ENCODE measurements around the gene PSG3.
A peak's percentile ranks its signal among the peaks of the same experiment; 100 is the strongest.
"Not testable (repeated sequence)": the region's sequence is repeated elsewhere in the genome, so short reads cannot be mapped to it uniquely, and the experiment has no call there.

The PSG3 gene

DNA sequence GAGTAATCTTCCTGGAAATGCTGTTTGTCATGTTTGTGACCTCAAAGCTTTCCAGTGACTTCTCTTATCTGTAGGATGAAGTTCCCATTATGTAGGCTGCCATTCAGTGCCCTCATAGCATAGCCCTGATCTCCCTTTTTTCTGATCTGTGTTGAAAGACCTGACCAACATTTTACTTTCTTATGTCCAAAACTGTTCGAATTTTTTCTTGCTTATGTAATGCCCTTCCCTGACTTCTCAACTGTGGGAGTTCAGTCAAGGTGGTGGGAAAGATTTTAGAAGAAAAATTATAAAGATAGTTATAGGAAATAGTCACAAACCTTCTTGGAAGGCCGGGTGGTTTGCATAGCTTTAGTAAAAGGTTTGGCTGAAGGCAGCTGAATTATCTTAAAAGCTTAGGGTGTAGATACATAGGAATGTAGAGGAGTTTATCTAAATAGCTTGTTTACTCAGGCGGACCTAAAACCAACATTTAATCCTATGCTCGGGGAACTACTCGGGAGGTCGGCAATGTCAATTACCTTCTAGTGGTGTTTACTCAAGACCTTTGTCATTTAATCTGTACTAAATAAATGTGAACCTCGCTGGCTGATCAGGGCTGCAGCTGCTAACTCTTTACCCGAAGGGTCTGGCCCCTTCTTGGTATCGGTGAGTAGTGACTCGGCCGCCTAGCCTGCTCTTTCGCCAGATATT is 44.3 kb downstream of the PSG3 start:
- no peak for DNase-seq (ENCODE audit: low read depth in 2 of 2)

DNA sequence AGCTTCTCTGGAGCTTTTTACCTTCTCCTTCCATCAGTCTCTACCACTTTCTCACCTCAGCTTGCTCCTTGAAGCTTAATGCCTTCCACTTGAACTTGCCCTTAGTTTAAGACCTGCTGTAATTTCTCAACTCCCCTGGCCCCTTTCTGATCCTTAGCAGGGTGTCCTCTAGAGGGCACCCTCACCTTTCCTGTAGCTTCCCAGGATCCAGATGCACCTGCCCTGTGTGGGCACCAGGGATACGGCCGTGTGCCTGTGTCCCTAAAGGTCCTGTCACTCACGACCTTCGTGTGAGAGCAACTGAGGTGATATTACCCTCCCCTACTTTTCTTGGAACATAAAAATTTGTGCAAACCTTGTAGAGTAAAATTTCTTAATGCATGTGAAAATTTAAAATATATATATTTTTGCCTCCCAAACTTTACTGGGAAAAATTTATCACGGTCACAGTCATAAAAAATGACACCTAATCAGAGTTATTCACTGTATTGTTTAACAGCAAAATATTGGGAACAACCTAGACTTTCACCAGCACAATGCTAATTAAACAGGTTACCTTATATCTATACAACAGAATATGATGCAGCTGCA is 46.4 kb downstream of the PSG3 start:
- no peak for DNase-seq (ENCODE audit: low read depth in 2 of 2)

DNA sequence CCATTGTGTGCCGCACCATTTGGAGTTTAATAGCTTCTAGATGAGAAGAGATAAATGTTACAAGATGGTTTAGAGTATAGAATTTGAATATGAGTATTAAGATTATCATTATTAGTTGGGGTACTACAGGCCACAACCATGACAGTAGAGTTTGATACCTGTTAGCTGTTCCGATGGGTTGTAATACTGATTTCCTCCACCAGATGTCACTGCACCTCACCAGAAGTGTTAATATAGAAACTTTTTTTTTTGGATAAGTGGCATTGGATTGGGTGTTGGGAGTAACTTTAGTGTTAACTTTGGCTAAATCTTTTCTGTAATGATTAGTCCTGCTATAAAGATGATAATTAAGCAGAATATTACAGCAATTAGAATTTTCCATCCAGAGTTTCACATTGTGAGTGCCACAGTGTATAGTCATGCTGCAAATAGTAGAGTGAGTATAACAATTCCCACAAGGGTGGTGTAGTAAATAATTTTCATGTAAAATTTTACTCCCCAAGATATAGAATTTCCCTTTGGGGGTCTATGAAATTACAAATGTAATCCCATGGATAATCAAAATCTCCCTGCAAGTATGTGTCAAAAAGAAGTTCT is 56.3 kb downstream of the PSG3 start:
- DNase-seq (ENCODE audit: low read depth in 2 of 2): peak in 1 of 2 donors; percentile 3

DNA sequence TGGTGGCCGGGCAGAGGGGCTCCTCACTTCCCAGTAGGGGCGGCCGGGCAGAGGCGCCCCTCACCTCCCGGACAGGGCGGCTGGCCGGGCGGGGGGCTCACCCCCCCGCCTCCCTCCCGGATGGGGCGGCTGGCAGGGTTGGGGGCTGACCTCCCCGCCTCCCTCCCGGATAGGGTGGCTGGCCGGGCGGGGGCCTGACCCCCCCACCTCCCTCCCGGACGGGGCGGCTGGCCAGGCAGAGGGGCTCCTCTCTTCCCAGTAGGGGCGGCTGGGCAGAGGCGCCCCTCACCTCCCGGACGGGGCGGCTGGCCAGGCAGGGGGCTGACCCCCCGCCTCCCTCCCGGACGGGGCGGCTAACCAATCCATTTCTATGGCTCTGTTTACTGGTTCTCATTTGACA is 64.0 kb downstream of the PSG3 start:
- not testable (repeated sequence) for DNase-seq (ENCODE audit: low read depth in 2 of 2)

DNA sequence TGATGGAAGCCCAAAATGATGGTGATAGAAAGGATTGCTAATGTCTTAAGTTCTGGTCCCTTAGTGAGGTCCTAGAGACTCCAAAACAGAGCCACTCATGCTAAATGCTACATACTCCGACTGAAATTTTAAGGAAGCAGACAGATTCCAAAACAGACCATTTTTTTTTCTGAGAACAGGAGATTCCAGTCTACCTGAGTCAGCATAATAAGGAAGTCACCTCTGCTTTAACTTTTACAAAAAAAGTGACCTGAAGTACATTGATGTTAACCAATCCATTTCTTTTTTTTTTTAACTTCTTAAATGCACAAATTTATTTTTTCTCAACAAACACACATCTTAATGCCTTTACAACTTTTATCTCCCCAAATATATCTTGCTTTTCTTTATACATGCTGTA is 65.7 kb downstream of the PSG3 start:
- DNase-seq (ENCODE audit: low read depth in 2 of 2): not testable (repeated sequence)
